GM19452 (cell line): ENCODE results near the gene SRM.
A peak's percentile ranks its signal among the peaks of the same experiment; 100 is the strongest.
"Not testable (repeated sequence)": the region's sequence is repeated elsewhere in the genome, so short reads cannot be mapped to it uniquely, and the experiment has no call there.

Experiments
- ATAC-seq: cut with Tn5 transposase; IDR thresholded peaks from one replicate; pipeline ENCODE4 v1.9.1; 2021; ENCODE audit not compliant: unreplicated experiment

Gene SRM

GRCh38 chr1:11065796-11066195 is 6.0 kb upstream of the SRM start:
- no peak for ATAC-seq

- ATAC-seq = no peak
Measured at GRCh38 chr1:11064942-11065341, 5.1 kb upstream of the SRM start.

- not testable (repeated sequence) for ATAC-seq
Measured at GRCh38 chr1:11063937-11064537, 4.2 kb upstream of the SRM start.

GRCh38 chr1:11062965-11063401 is 3.2 kb upstream of the SRM start:
- ATAC-seq = no peak

GRCh38 chr1:11061652-11062365 is 2.0 kb upstream of the SRM start:
- ATAC-seq = no peak

GRCh38 chr1:11059155-11059967 is 457 bp downstream of the SRM start:
- ATAC-seq = peak; percentile 22

GRCh38 chr1:11058595-11059154 is 1.1 kb downstream of the SRM start:
- ATAC-seq = no peak

GRCh38 chr1:11058026-11058425 is 1.8 kb downstream of the SRM start:
- no peak for ATAC-seq

- no peak for ATAC-seq
Measured at GRCh38 chr1:11057477-11057876, 2.3 kb downstream of the SRM start.

GRCh38 chr1:11056504-11056903 is 3.3 kb downstream of the SRM start:
- ATAC-seq = no peak

- no peak for ATAC-seq
Measured at GRCh38 chr1:11055676-11056075, 4.1 kb downstream of the SRM start.

- ATAC-seq = no peak
Measured at GRCh38 chr1:11054666-11055065, 5.2 kb downstream of the SRM start.

GRCh38 chr1:11054181-11054580 is 5.6 kb downstream of the SRM start:
- no peak for ATAC-seq

GRCh38 chr1:11053758-11054137 is 6.1 kb downstream of the SRM start:
- no peak for ATAC-seq

- no peak for ATAC-seq
Measured at GRCh38 chr1:11052839-11053757, 6.7 kb downstream of the SRM start.

GRCh38 chr1:11051781-11052511 is 7.9 kb downstream of the SRM start:
- no peak for ATAC-seq

- ATAC-seq = not testable (repeated sequence)
Measured at GRCh38 chr1:11051121-11051520, 8.7 kb downstream of the SRM start.

- ATAC-seq = no peak
Measured at GRCh38 chr1:11046625-11047365, 13.0 kb downstream of the SRM start, which contains the start of gene MASP2. Gene MASP2, minus strand, starts transcription at chr1:11047239. Its CDS starts 32 bp downstream, at chr1:11047207.

GRCh38 chr1:11046270-11046566 is 13.6 kb downstream of the SRM start:
- ATAC-seq = no peak
